PC-9 (cell line): ENCODE measurements around the gene CCDC85C. TPM values are rescaled to one million over a fixed set of nuclear protein-coding genes. Genes with fewer than 3 reads are reported as not detected.

Experiments used
- BruUV-seq: library from RNA; stranded (reverse); fragments of 400-500 nt; replicated peaks from 2 replicates; lab custom pipeline; 2021; lab: Mats Ljungman, UMichigan
- CTCF ChIA-PET: fragments of 300-600 bp; sonication (Branson Sonifier 250); formaldehyde crosslinking; loops from one replicate; lab custom pipeline; 2022; ENCODE audit warnings: antibody characterized with exemption; lab: Charles Lee
- POLR2A ChIA-PET: fragments of 300-600 bp; sonication (Branson Sonifier 250); formaldehyde crosslinking; loops from one replicate; lab custom pipeline; 2022; ENCODE audit warnings: antibody characterized with exemption; ENCODE audit not compliant: unreplicated experiment; lab: Charles Lee
- DNase-seq, 2 experiments: peaks; one replicate each; pipeline versions ENCODE4 v3.0.0 to v3.0.0-alpha.2; 2015 to 2022; ENCODE audit warnings: mixed read lengths in 1 of 2
- H2AFZ ChIP-seq: fragments of 200-600 bp; sonication (generic); 2 replicates; pipeline ENCODE4 v1.8.1; 2017; ENCODE audit warnings: antibody characterized with exemption
- H3F3A ChIP-seq: fragments of 200-600 bp; sonication (generic); 2 replicates; pipeline ENCODE4 v1.8.1; 2017; ENCODE audit warnings: antibody characterized with exemption, mild to moderate bottlenecking, low read depth; ENCODE audit not compliant: insufficient read depth
- H3K27ac ChIP-seq: fragments of 200-600 bp; sonication (generic); 2 replicates; pipeline ENCODE4 v1.6.1; 2016; ENCODE audit warnings: mixed run types
- H3K27me3 ChIP-seq: fragments of 200-600 bp; sonication (generic); 2 replicates; pipeline ENCODE4 v1.6.1; 2016; ENCODE audit warnings: low read depth, mixed run types; ENCODE audit not compliant: insufficient read depth
- H3K36me3 ChIP-seq: fragments of 200-600 bp; sonication (generic); 2 replicates; pipeline ENCODE4 v1.6.1; 2016; ENCODE audit warnings: low read depth, mixed run types
- H3K4me1 ChIP-seq: fragments of 200-600 bp; sonication (generic); replicated peaks from 2 replicates; pipeline ENCODE4 v1.6.1; 2016; ENCODE audit warnings: mixed run types; ENCODE audit not compliant: insufficient read depth
- H3K4me2 ChIP-seq: fragments of 200-600 bp; sonication (generic); 2 replicates; pipeline ENCODE4 v1.6.1; 2017; ENCODE audit warnings: mixed run types
- H3K4me3 ChIP-seq: fragments of 200-600 bp; sonication (generic); 2 replicates; pipeline ENCODE4 v1.6.1; 2016; ENCODE audit warnings: mixed run types
- H3K79me2 ChIP-seq: fragments of 200-600 bp; sonication (generic); 2 replicates; pipeline ENCODE4 v1.6.1; 2017; ENCODE audit warnings: low read depth, mixed run types
- H3K9me2 ChIP-seq: fragments of 200-600 bp; sonication (generic); 2 replicates; pipeline ENCODE4 v1.8.1; 2017; ENCODE audit warnings: mild to moderate bottlenecking; ENCODE audit not compliant: insufficient read depth
- H3K9me3 ChIP-seq: fragments of 200-600 bp; sonication (generic); 2 replicates; pipeline ENCODE4 v1.8.1; 2016; ENCODE audit warnings: low read depth; ENCODE audit not compliant: insufficient read depth
- H4K20me1 ChIP-seq: fragments of 200-600 bp; sonication (generic); 2 replicates; pipeline ENCODE4 v1.8.1; 2017; ENCODE audit not compliant: insufficient read depth
- CTCF ChIP-seq: fragments of 200-600 bp; sonication (generic); conservative IDR thresholded peaks from 2 replicates; pipeline ENCODE4 v1.6.1; 2017; ENCODE audit warnings: mixed run types, antibody characterized with exemption, mild to moderate bottlenecking, moderate library complexity
- EZH2 ChIP-seq: fragments of 200-600 bp; sonication (generic); IDR thresholded peaks from 2 replicates; pipeline ENCODE4 v1.8.0; 2017; ENCODE audit warnings: antibody characterized with exemption, low read depth
- intact Hi-C: fragments of 100-400 bp; cut with micrococcal nuclease; formaldehyde crosslinking; loops from one replicate; pipeline ENCODE4 v1.10.0; 2022; ENCODE audit not compliant: unreplicated experiment
- total RNA-seq: library from RNA; stranded (reverse); gene quantifications from 2 replicates; pipeline ENCODE4 v1.2.3, GENCODE V29; 2021

The CCDC85C gene
- total RNA-seq, 1 experiment from 2014 or later: 21.2 TPM

GRCh38 chr14:99563749-99564129, 40.3 kb downstream of the CCDC85C start:
- H4K20me1 ChIP-seq: no peaks in the 10 kb centered on the region

GRCh38 chr14:99562856-99563748, 40.9 kb downstream of the CCDC85C start:
- Histone ChIP-seq H3K27ac (no peak overlapping the region), H2AFZ (no peak overlapping the region), H3K9me2 (no peaks in the 10 kb centered on the region), H3K4me3 (no peak overlapping the region), H3K4me1 (peaks cover 42% of the 10 kb centered on the region), H3K4me2 (peak overlapping the region; percentile 47; the same call in 1 of the 2 replicates), H3K36me3 (no peaks in the 10 kb centered on the region), H4K20me1 (no peaks in the 10 kb centered on the region), H3F3A (no peaks in the 10 kb centered on the region), H3K9me3 (no peaks in the 10 kb centered on the region), H3K79me2 (0 out of 2 replicates have a peak, but pooled peaks cover 3% of the 10 kb centered on the region), H3K27me3 (no peaks in the 10 kb centered on the region)
- ChIA-PET POLR2A (no interaction called here), CTCF (no interaction called here)
- DNase-seq: peak; percentile 73 to 78
- intact Hi-C loops: loop anchor here (1.0 to 5.0 kb wide), 3 partner anchors 41 to 66 kb away; partner anchors contain the start of gene CCDC85C
- BruUV-seq: no TSS peak
- TF ChIP-seq CTCF (peak; percentile 62), EZH2 (no peak)

More at GRCh38 chr14:99563749-99564129, 40.3 kb downstream of the CCDC85C start:
- Histone ChIP-seq H3K27ac (no peak overlapping the region), H2AFZ (no peak overlapping the region), H3K36me3 (no peaks in the 10 kb centered on the region), H3K4me3 (no peak overlapping the region), H3K9me3 (no peaks in the 10 kb centered on the region), H3F3A (no peaks in the 10 kb centered on the region), H3K4me1 (peaks cover 42% of the 10 kb centered on the region), H3K4me2 (0 out of 2 replicates have a peak overlapping the region, but pooled peaks have one; percentile 47), H3K27me3 (no peaks in the 10 kb centered on the region), H3K9me2 (no peaks in the 10 kb centered on the region), H3K79me2 (0 out of 2 replicates have a peak, but pooled peaks cover 3% of the 10 kb centered on the region)
- DNase-seq: no peak
- ChIA-PET POLR2A (no interaction called here), CTCF (no interaction called here)
- intact Hi-C loops: loop anchor here (1.0 to 5.0 kb wide), 3 partner anchors 41 to 65 kb away; partner anchors contain the start of gene CCDC85C
- TF ChIP-seq CTCF (no peak), EZH2 (no peak)
- BruUV-seq: no TSS peak

DNA sequence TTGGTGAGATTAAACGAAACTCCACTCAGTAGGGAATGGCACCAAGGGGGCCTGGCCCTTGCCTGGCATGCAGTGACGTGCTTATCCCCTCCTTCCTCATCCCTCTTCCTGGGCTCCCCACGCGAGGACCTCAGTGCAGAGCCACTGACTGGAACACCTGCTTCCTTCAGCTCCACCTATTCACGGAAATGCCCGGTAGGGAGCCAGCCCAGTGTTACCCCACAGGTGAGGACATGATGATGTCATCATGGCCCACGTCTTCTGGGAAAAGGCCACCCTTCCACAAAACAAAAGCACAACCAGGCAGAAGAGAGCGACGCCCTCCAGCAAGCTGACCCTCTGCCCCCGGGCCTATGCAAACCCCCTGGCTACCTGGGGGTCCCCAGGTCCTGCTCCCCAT, 42.1 kb downstream of the CCDC85C start:
- intact Hi-C loops: loop anchor here (1.0 to 5.0 kb wide), 4 partner anchors 12 to 67 kb away; no protein-coding TSS in a partner anchor
- Histone ChIP-seq H3K27ac (no peak overlapping the region), H3K9me2 (no peaks in the 10 kb centered on the region), H2AFZ (no peak overlapping the region), H4K20me1 (no peaks in the 10 kb centered on the region), H3K79me2 (0 out of 2 replicates have a peak, but pooled peaks cover 3% of the 10 kb centered on the region), H3K4me2 (no peak overlapping the region; the same call in 1 of the 2 replicates), H3K4me3 (no peak overlapping the region), H3K27me3 (no peaks in the 10 kb centered on the region), H3K36me3 (no peaks in the 10 kb centered on the region), H3K4me1 (peaks cover 42% of the 10 kb centered on the region), H3F3A (no peaks in the 10 kb centered on the region), H3K9me3 (no peaks in the 10 kb centered on the region)
- BruUV-seq: no TSS peak
- ChIA-PET CTCF (no interaction called here), POLR2A (no interaction called here)
- TF ChIP-seq EZH2 (no peak), CTCF (no peak)
- no peak for DNase-seq
